ENCODE data around the gene CIP2A.
A peak's percentile ranks its signal among the peaks of the same experiment; 100 is the strongest.

The CIP2A gene

GRCh38 chr3:108590460-108590859 lies 1.2 kb upstream of the CIP2A start:
- no peak for TF ChIP-seq CTCF (conservative IDR thresholded peaks at IDR 0.05)
- H3K27ac ChIP-seq = peak overlapping the region; percentile 89

GRCh38 chr3:108589998-108590323 lies 723 bp upstream of the CIP2A start:
- H3K27ac ChIP-seq = peak overlapping the region; percentile 89
- peak; percentile 20; the same call in 1 of the 2 replicates for TF ChIP-seq CTCF (conservative IDR thresholded peaks at IDR 0.05)

GRCh38 chr3:108588601-108589000 lies 637 bp downstream of the CIP2A start:
- peak overlapping the region; percentile 89 for H3K27ac ChIP-seq
- no peak for TF ChIP-seq CTCF (conservative IDR thresholded peaks at IDR 0.05)

GRCh38 chr3:108578064-108578463 lies 11.2 kb downstream of the CIP2A start:
- H3K27ac ChIP-seq = no peak overlapping the region
- no peak for TF ChIP-seq CTCF (conservative IDR thresholded peaks at IDR 0.05)

GRCh38 chr3:108569336-108569735 lies 19.9 kb downstream of the CIP2A start:
- no peak for TF ChIP-seq CTCF (conservative IDR thresholded peaks at IDR 0.05)
- no peak overlapping the region for H3K27ac ChIP-seq

GRCh38 chr3:108566599-108566998 lies 22.6 kb downstream of the CIP2A start:
- H3K27ac ChIP-seq = no peak overlapping the region
- no peak for TF ChIP-seq CTCF (conservative IDR thresholded peaks at IDR 0.05)

GRCh38 chr3:108565506-108565905 lies 23.7 kb downstream of the CIP2A start:
- H3K27ac ChIP-seq = no peak overlapping the region
- no peak for TF ChIP-seq CTCF (conservative IDR thresholded peaks at IDR 0.05)

- no peak for TF ChIP-seq CTCF (conservative IDR thresholded peaks at IDR 0.05)
- no peak overlapping the region; the same call in 1 of the 2 replicates for H3K27ac ChIP-seq
Observed at GRCh38 chr3:108564564-108564963, 24.7 kb downstream of the CIP2A start.
